Gastroesophageal sphincter (tissue), 4 donors: ENCODE results near the gene CHST15. TPM values are rescaled to one million over a fixed set of nuclear protein-coding genes. Genes with fewer than 3 reads are reported as not detected.

Experiments
- ATAC-seq: fragments of 150-250 bp; one replicate; pipeline ENCODE4 v1.9.1; 2016; ENCODE audit warnings: mild to moderate bottlenecking, moderate library complexity
- H3K27ac ChIP-seq, 4 donors: fragments of 200-600 bp; sonication (generic) in 3 of 4; 1 replicate in 3 of 4; 2 replicates in 1 of 4; pipeline ENCODE4 v1.5.1; 2016 to 2019
- H3K27me3 ChIP-seq: fragments of 200-600 bp; sonication (generic); one replicate; pipeline ENCODE4 v1.5.1; 2019
- H3K36me3 ChIP-seq, 2 donors: fragments of 200-600 bp; sonication (generic); one replicate each; pipeline ENCODE4 v1.5.1; 2019; ENCODE audit warnings: control low read depth in 1 of 2
- H3K4me1 ChIP-seq, 3 donors: fragments of 200-600 bp; sonication (generic); 1 replicate in 2 of 3; 2 replicates in 1 of 3; pipeline ENCODE4 v1.5.1; 2016 to 2019; ENCODE audit warnings: control low read depth in 2 of 3
- H3K4me3 ChIP-seq, 2 donors: fragments of 200-600 bp; sonication (generic); one replicate each; pipeline ENCODE4 v1.5.1; 2019; ENCODE audit warnings: mild to moderate bottlenecking in 1 of 2, moderate library complexity in 1 of 2
- H3K9me3 ChIP-seq, 3 donors: fragments of 200-600 bp; sonication (generic); one replicate each; pipeline ENCODE4 v1.5.1; 2017 to 2019; ENCODE audit warnings: control low read depth in 2 of 3
- EP300 ChIP-seq: sonication (generic); formaldehyde crosslinking; IDR thresholded peaks from one replicate; pipeline ENCODE4 v1.6.1; 2017; ENCODE audit warnings: antibody characterized with exemption, mild to moderate bottlenecking
- POLR2A ChIP-seq, 2 donors: fragments of 450-650 bp; IDR thresholded peaks; one replicate each; pipeline ENCODE4 v1.6.1; 2017; ENCODE audit warnings: antibody characterized with exemption in 2 of 2, mild to moderate bottlenecking in 2 of 2, moderate library complexity in 1 of 2
- POLR2AphosphoS5 ChIP-seq: sonication (generic); formaldehyde crosslinking; IDR thresholded peaks from one replicate; pipeline ENCODE4 v1.6.1; 2017; ENCODE audit warnings: antibody characterized with exemption
- whole genome bisulfite sequencing, 2 donors: methylation state at CpG; one replicate each; pipeline ENCODE4 v1.1.5; 2018; ENCODE audit warnings: low coverage in 1 of 2; 5-methylcytosine and 5-hydroxymethylcytosine counted together
- total RNA-seq, 4 donors: library from RNA; depleted of rRNA; stranded (reverse); fragments of >200 nt; gene quantifications; one replicate each; pipeline ENCODE4 v1.1.0, GENCODE V29; 2016
- TF ChIP-seq, protein P1 (sequence below), 4 experiments: fragments of 200-600 bp in 2 of 4; fragments of 450-650 bp in 2 of 4; sonication (generic) in 1 of 4; IDR thresholded peaks; one replicate each; pipeline ENCODE4 v1.5.1; 2017 to 2019; ENCODE audit warnings: antibody characterized with exemption in 4 of 4, mild to moderate bottlenecking in 2 of 4, moderate library complexity in 2 of 4

The CHST15 gene
- total RNA-seq, 4 donors from 2014 or later = 63.5 to 87.5 (median 74.3) TPM

GRCh38 chr10:124061030-124061429, 32.4 kb downstream of the CHST15 start:
- ATAC-seq = no peak
- Histone ChIP-seq H3K27ac (no peak overlapping the region), H3K9me3 (no peaks in the 10 kb centered on the region), H3K27me3 (no peaks in the 10 kb centered on the region), H3K4me3 (no peak overlapping the region), H3K36me3 (peaks cover 0 to 5% of the 10 kb centered on the region in 2 donors), H3K4me1 (peaks cover 5 to 88% (median 15%) of the 10 kb centered on the region in 3 donors)
- 83 to 100% methylated on average over 2 to 8 of the region's 10 CpGs for WGBS, 2 donors
- TF ChIP-seq EP300 (no peak), POLR2A (IDR thresholded peaks at IDR 0.05) (no peak), POLR2AphosphoS5 (no peak)
- TF ChIP-seq, protein P1, sequence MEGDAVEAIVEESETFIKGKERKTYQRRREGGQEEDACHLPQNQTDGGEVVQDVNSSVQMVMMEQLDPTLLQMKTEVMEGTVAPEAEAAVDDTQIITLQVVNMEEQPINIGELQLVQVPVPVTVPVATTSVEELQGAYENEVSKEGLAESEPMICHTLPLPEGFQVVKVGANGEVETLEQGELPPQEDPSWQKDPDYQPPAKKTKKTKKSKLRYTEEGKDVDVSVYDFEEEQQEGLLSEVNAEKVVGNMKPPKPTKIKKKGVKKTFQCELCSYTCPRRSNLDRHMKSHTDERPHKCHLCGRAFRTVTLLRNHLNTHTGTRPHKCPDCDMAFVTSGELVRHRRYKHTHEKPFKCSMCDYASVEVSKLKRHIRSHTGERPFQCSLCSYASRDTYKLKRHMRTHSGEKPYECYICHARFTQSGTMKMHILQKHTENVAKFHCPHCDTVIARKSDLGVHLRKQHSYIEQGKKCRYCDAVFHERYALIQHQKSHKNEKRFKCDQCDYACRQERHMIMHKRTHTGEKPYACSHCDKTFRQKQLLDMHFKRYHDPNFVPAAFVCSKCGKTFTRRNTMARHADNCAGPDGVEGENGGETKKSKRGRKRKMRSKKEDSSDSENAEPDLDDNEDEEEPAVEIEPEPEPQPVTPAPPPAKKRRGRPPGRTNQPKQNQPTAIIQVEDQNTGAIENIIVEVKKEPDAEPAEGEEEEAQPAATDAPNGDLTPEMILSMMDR (IDR thresholded peaks at IDR 0.05) = no peak

DNA sequence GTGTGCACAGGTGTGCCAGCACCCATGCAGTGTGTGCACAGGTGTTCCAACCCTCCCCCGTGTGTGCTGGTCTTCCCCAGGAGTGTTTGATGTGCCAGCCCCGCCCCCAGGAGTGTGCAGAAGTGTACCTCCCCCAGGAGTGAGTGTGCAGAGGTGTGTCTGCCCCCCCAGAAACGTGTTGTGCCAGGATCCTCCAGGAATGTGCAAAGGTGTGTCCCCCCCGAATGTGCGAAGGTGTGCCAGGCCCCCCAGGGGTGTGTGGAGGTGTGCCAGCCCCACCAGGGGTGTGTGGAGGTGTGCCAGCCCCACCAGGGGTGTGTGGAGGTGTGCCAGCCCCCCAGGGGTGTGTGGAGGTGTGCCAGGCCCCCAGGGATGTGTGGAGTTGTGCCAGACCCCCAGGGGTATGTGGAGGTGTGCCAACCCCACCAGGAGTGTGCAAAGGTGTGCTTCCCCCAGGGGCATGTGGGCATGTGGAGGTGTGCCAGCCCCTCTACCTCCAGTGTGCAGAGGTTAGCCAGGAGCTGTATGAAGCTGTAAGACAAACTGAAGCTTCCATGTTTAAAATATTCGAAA, 33.2 kb downstream of the CHST15 start:
- ATAC-seq = no peak
- Histone ChIP-seq H3K4me1 (peaks cover 0 to 88% (median 15%) of the 10 kb centered on the region in 3 donors), H3K27ac (no peak overlapping the region), H3K27me3 (no peaks in the 10 kb centered on the region), H3K36me3 (peaks cover 0 to 5% of the 10 kb centered on the region in 2 donors), H3K4me3 (no peak overlapping the region), H3K9me3 (no peaks in the 10 kb centered on the region)
- no peak for TF ChIP-seq POLR2A (IDR thresholded peaks at IDR 0.05)
- no peak for TF ChIP-seq POLR2AphosphoS5
- TF ChIP-seq, protein P1 (IDR thresholded peaks at IDR 0.05) = no peak
- TF ChIP-seq EP300 = no peak
- 0 to 25% methylated on average over 1 of the region's 6 CpGs for WGBS, 2 donors

DNA sequence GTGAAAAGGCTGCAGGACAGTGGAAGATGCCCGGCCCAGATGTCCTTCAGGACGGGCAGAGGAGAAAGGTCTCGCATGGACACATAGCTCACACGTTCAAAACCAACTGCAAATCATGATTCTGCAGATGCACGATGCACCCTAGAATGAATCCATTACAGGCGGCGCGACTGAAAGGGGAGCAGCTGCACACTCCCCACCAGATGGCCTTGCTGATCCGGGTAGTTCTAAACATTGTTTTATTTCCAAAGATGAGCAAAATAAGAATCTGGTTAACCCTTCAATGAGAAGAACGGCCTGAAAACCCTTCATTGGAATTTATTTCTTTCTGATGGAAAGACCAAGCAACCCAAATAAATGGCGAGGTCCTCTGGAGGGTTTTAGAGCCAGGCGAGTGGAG, 33.8 kb downstream of the CHST15 start:
- TF ChIP-seq POLR2AphosphoS5 = no peak
- no peak for TF ChIP-seq EP300
- TF ChIP-seq, protein P1 (IDR thresholded peaks at IDR 0.05) = no peak
- TF ChIP-seq POLR2A (IDR thresholded peaks at IDR 0.05) = no peak
- 67 to 81% methylated on average over 5 to 6 of the region's 12 CpGs for WGBS, 2 donors
- Histone ChIP-seq H3K27me3 (no peaks in the 10 kb centered on the region), H3K27ac (no peak overlapping the region), H3K4me1 (peaks cover 0 to 88% (median 11%) of the 10 kb centered on the region in 3 donors), H3K36me3 (peaks cover 0 to 5% of the 10 kb centered on the region in 2 donors), H3K9me3 (no peaks in the 10 kb centered on the region), H3K4me3 (no peak overlapping the region)
- ATAC-seq = no peak

GRCh38 chr10:124058346-124059003, 34.9 kb downstream of the CHST15 start:
- TF ChIP-seq POLR2A (IDR thresholded peaks at IDR 0.05) = no peak
- WGBS, 2 donors = 83 to 95% methylated on average over 1 to 5 of the region's 8 CpGs
- Histone ChIP-seq H3K27me3 (no peaks in the 10 kb centered on the region), H3K4me1 (peaks cover 0 to 88% (median 7%) of the 10 kb centered on the region in 3 donors), H3K4me3 (no peak overlapping the region), H3K9me3 (no peaks in the 10 kb centered on the region), H3K36me3 (peaks cover 0 to 5% of the 10 kb centered on the region in 2 donors), H3K27ac (no peak overlapping the region)
- no peak for ATAC-seq

GRCh38 chr10:124057601-124058000, 35.8 kb downstream of the CHST15 start:
- Histone ChIP-seq H3K27ac (no peak overlapping the region), H3K4me1 (peaks cover 0 to 87% (median under 1%) of the 10 kb centered on the region in 3 donors), H3K4me3 (no peak overlapping the region), H3K36me3 (peaks cover 0 to 5% of the 10 kb centered on the region in 2 donors), H3K27me3 (no peaks in the 10 kb centered on the region), H3K9me3 (no peaks in the 10 kb centered on the region)
- ATAC-seq = no peak
- TF ChIP-seq EP300 (no peak), POLR2A (IDR thresholded peaks at IDR 0.05) (no peak), POLR2AphosphoS5 (no peak)
- TF ChIP-seq, protein P1 (IDR thresholded peaks at IDR 0.05) = no peak
- 54% methylated on average over 4 of the region's 6 CpGs; no CpG with 5 or more reads in 1 of the 2 donors for WGBS, 2 donors
